Measurements from ENCODE around the gene KRTAP9-1. TPM values are rescaled to one million over a fixed set of nuclear protein-coding genes. Genes with fewer than 3 reads are reported as not detected.
"Not testable (repeated sequence)": the region's sequence is repeated elsewhere in the genome, so short reads cannot be mapped to it uniquely, and the experiment has no call there.

KRTAP9-1 gene
- total and polyA plus RNA-seq, 3 donors from 2014 or later: not detected

- no peaks in the 10 kb centered on the region for H3K27me3 ChIP-seq
- no peaks in the 10 kb centered on the region for H3K36me3 ChIP-seq (ENCODE audit: low read depth, missing control alignments)
- TF ChIP-seq CTCF (IDR thresholded peaks at IDR 0.05) (no peak), POLR2A (IDR thresholded peaks at IDR 0.05) (no peak)
- no peaks in the 10 kb centered on the region for H3K9me3 ChIP-seq
- H3K4me3 ChIP-seq: no peak overlapping the region
- DNase-seq: peak; percentile 41
- no peaks in the 10 kb centered on the region for H3K4me1 ChIP-seq
- 18 to 38% methylated on average over 2 of the region's 2 CpGs for WGBS, 2 donors
- intact Hi-C loops (cut with DNase I; ENCODE audit: low total_unique reads): no loop called here
- H3K27ac ChIP-seq: no peak overlapping the region
Measured at GRCh38 chr17:41153856-41154255, 35.8 kb upstream of the KRTAP9-1 start.

GRCh38 chr17:41160190-41160589 lies 29.5 kb upstream of the KRTAP9-1 start:
- intact Hi-C loops (cut with DNase I; ENCODE audit: low total_unique reads); H3K4me3 ChIP-seq; H3K27ac ChIP-seq; H3K27me3 ChIP-seq; H3K36me3 ChIP-seq (ENCODE audit: low read depth, missing control alignments); H3K4me1 ChIP-seq; DNase-seq; H3K9me3 ChIP-seq: not testable (repeated sequence)
- 93% methylated on average over 3 of the region's 3 CpGs; no CpG with 5 or more reads in 1 of the 2 donors for WGBS, 2 donors

GRCh38 chr17:41160648-41161047 lies 29.0 kb upstream of the KRTAP9-1 start, which contains the start of gene KRTAP4-4:
TSS of gene KRTAP4-4 (minus strand) at chr17:41160748. CDS start at chr17:41160691, 57 bp downstream.
- H3K27me3 ChIP-seq: no peaks in the 10 kb centered on the region
- no peak for DNase-seq
- TF ChIP-seq CTCF (IDR thresholded peaks at IDR 0.05) (no peak), POLR2A (IDR thresholded peaks at IDR 0.05) (no peak)
- WGBS, 2 donors: 86 to 100% methylated on average over 1 of the region's 1 CpG
- intact Hi-C loops (cut with DNase I; ENCODE audit: low total_unique reads): no loop called here
- no peaks in the 10 kb centered on the region for H3K36me3 ChIP-seq (ENCODE audit: low read depth, missing control alignments)
- no peaks in the 10 kb centered on the region for H3K4me1 ChIP-seq
- H3K4me3 ChIP-seq: no peak within 1 kb of the TSS
- H3K27ac ChIP-seq: no peak within 1 kb of the TSS
- no peaks in the 10 kb centered on the region for H3K9me3 ChIP-seq

- Histone ChIP-seq H3K27ac (no peak overlapping the region), H3K4me1 (no peaks in the 10 kb centered on the region), H3K4me3 (no peak overlapping the region), H3K9me3 (no peaks in the 10 kb centered on the region), H3K27me3 (no peaks in the 10 kb centered on the region), H3K36me3 (ENCODE audit: low read depth, missing control alignments) (no peaks in the 10 kb centered on the region)
- TF ChIP-seq POLR2A (IDR thresholded peaks at IDR 0.05) (no peak), CTCF (IDR thresholded peaks at IDR 0.05) (no peak)
- 81 to 83% methylated on average over 7 of the region's 7 CpGs for WGBS, 2 donors
- intact Hi-C loops (cut with DNase I; ENCODE audit: low total_unique reads): no loop called here
- no peak for DNase-seq
Measured at GRCh38 chr17:41163828-41164227, 25.9 kb upstream of the KRTAP9-1 start.

GRCh38 chr17:41167561-41167960 lies 22.1 kb upstream of the KRTAP9-1 start:
- Histone ChIP-seq H3K9me3 (no peaks in the 10 kb centered on the region), H3K36me3 (ENCODE audit: low read depth, missing control alignments) (no peaks in the 10 kb centered on the region), H3K4me1 (no peaks in the 10 kb centered on the region), H3K27me3 (no peaks in the 10 kb centered on the region), H3K4me3 (no peak overlapping the region), H3K27ac (no peak overlapping the region)
- TF ChIP-seq POLR2A (IDR thresholded peaks at IDR 0.05) (no peak), CTCF (IDR thresholded peaks at IDR 0.05) (no peak)
- 78 to 84% methylated on average over 6 to 7 of the region's 7 CpGs for WGBS, 2 donors
- intact Hi-C loops (cut with DNase I; ENCODE audit: low total_unique reads): no loop called here
- no peak for DNase-seq
